Activated CD8-positive, alpha-beta memory T cell treated with anti-CD3 and anti-CD28 coated beads for 1 hour (primary cell): ENCODE results near the gene FAM151A.

Experiments
- DNase-seq, 2 donors: peaks; one replicate each; pipeline ENCODE4 v3.0.0-alpha.2; 2020; ENCODE audit warnings: low read depth in 1 of 2; ENCODE audit errors: extremely low read depth in 1 of 2

FAM151A gene

DNA sequence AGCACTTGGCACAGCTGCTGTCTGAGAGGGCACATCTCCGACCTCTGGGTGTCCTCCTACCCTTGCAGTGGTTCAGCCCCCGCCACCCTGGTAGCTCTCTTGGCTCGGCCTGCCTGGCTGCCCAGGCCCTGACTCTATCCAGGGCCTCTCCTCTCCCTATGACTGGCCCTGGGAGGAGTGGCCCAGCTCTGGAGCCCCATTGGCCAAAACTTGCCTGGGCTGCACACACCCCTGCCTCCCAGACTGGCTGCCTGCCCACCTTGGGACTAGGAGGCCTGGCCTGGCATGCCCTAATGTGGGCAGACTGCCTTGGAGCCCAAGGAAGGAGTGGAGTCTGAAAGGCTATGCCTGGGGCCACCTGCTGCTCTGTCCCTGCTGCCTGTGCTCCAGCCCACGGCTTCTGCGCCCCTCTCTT is 41.7 kb downstream of the FAM151A start:
- no peak for DNase-seq

DNA sequence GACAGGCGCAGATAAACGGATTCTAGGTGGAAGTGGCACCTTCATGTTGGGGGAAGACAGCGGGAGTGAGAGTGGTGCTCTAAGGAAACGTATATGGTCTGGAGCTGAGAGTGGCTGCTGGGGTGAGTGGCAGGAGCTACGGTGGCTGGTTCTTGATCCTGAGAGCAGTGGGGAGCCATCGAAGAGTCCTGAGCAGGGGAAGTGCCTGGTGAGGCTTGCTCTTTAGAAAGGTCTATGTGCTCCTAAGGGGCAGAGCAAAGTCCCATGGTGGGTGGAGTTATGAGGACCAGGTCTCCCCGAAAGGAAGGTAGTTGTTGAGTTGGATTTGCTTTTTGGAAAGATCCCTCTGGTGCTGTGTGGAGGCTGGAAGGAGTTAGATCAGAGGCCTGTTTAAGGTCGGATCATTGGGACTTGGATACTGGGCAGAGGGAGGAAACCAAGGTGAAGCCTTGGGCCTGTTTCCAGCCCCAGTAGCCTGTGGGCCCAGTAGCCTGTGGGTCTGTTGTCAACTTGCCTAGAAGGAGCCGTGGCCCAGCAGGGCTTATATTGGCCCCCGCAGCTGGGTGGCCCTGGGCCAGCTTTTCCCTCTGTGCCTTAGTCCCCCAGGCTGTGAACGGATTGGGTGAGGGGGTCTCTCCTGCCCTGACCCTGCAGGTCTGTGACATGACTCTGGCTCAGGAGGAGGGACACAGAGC is 42.3 kb downstream of the FAM151A start:
- DNase-seq: no peak

DNA sequence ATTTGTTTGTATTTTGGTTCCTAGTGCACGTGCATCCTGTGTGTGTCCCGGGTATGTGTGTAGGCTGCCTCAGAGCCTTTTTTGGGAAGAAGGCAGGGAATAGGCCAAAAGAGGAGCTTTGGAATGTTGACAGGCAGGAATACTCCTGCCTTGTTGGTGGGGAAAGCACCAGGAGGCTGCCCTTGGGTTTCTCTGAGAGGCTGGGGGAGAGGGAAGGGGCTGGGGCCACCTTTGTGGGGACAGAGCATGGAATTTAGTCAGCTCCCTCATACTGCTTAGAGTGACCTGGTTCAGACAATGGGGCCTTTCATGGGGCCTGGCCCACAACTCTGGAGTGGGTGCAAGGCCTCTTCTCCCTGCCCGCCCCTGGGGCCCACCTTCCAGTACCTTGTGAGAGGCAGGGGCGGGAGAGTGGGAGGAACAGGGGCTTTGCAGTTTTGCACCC is 44.0 kb downstream of the FAM151A start:
- DNase-seq: no peak

DNA sequence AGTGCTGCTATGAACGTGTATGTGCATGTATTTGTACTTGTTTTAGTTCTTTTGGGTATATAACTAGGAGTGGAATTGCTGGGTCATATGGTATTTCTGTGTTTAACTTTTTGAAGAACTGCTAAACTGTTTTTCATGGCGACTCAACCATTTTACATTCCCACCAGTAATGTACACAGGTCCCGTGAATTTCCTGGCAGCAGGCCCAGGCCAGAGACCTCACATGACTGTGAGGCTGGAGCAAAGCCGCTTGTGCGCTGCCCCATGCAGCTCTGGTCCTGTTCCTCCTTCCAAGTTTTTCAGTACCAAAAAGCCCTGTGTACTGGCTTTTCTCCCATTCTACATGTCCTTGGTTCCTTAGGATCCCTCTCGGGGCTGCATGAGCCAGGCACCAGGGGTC is 45.7 kb downstream of the FAM151A start:
- no peak for DNase-seq

DNA sequence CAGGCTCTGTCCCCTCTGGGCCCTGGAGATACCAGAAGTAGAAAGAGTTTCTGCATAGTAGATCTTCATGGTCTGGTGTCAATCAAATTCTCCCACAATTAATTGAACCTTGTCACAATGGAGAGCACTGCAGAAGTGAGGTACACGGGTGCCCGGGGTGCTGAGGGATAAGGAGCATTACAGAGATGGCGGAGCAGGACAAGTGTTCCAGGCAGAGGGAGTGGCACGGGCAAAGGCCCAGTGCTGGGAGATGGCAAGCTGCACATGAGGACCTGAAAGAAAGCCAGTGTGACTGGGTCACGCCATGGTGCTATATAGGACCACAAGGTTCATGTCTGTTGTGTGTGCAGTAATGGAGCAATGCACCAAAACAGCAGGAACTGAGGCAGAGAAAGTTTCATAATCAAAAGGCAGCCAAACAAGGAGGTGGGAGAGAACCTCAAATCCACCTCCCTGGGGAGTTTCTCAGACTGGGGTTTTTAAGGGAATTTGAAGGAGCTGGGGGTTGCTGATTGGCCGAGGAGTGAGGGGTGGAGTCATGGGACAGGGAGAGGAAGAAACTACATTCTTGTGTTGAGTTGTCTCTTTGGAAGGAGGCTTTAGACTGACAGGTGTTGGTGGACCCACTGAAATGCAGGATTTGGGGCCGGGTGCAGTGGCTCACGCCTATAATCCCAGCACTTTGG is 47.6 kb downstream of the FAM151A start:
- DNase-seq: no peak

DNA sequence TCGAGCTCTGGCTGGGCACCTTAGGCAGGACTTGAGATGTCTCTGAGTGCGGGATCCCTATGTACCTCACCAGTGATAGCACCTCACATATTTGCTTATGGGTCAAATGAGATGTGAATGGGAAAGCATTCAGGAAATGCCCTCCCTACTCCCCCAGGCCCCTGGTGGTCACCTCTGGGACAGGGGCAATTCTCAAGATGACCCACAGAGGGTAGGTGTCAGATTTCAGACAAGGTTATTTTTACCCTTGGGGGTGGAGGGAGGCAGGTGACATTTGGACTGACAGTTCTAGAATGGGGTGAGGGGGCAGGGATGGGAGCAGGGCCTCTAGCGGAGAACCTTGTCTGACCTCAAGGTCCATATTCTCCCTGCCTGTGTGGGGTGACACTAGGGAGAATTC is 48.2 kb downstream of the FAM151A start:
- no peak for DNase-seq

DNA sequence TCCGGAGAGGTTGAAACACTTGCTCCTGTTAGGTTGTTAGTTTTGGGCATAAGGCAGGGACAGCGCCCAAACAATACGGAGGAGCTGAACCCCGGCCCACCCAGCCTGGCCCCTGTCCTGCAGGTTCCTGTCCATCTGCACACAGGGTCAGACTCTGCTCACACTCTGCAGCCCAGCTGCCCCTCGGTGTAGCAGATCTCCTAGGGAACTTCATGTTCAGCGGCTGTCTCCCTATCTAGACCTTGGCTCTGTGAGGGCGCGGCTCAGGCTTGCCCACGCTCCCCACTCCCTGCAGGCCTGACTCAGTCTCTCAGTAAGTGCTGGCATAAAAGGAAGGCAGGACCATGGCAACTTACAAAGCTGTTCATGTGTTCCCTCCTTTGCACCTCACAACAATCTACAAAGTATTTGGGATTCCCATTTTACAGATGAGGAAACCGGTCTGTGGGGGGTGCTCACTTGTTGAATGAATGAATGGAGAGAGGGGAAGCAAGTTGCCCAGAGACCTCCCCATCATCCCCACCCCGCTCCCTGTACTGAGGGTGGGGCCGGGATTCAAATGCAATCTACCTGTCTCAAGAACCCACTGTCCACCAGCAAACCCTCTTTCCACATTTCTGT is 49.1 kb downstream of the FAM151A start:
- no peak for DNase-seq

DNA sequence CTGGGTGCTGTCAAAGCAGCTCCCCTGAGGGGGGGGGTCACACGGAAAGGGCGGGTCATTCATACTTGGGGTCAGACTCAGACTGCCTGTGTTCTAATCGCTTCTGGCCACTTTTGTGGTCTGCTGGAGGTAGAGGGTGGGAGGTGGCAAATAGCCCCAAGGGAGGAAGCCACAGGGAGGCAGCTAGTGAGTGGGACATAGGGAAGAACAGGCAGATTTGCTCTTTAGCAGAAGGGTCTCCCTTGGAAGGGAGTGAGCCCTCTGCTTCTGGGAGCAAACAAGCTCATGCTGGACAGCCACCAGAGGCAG is 50.8 kb downstream of the FAM151A start:
- DNase-seq: no peak

DNA sequence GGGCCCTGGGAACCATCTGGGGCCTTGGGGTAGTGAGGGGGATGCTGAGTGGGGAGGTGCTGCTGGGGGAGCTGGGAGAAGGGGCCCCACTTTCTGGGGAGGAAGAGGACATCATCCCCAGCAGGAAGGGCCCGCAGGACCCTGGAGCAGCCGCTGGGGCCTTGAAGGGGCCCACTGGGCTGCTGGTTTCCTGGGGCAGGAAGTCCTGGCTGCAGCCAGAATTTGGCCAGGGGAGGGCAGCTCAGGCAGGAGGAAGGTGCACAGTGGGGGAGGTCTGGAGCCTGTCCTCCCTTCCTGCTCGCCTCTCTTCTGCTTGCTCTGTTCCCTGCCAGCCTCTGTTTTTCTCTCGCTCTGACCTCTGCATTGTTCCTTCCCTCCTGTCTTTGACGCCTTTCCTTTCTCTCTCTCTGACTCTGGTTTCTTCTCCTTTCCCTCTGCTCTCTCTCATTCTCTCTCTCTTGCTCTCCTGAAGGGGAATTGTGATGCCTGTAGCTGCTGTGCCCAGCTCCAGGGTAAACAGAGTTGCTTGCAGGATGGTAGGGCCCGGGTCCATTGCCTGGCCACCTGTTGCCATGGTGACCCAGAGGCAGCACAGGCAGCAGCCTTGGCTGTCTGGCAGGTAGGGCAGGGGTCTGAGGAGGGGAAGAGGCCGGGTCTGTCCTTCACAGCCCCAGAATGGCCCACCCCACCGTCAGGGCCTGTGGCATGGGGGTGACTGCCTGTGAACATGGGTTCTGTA is 51.4 kb downstream of the FAM151A start:
- DNase-seq: no peak

DNA sequence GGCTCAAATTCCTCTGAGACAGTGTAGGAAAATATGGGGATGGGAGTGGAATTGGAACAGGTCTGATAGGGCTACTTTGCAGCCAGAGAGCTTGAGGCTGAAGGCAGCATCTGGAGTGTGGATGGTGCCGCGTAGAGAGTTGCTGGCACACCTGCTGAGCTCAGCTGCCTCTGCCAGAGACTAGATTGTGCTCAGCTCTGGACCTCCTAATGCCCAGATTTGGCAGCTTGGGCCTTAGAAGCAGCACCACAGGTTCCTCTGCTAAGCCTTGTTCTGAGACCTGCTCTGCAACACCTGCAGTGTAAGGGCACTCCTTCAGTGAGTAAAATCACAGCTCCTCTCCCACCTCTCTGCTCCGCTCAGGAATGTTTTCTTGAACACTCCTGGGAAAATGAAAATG is 52.0 kb downstream of the FAM151A start:
- no peak for DNase-seq

DNA sequence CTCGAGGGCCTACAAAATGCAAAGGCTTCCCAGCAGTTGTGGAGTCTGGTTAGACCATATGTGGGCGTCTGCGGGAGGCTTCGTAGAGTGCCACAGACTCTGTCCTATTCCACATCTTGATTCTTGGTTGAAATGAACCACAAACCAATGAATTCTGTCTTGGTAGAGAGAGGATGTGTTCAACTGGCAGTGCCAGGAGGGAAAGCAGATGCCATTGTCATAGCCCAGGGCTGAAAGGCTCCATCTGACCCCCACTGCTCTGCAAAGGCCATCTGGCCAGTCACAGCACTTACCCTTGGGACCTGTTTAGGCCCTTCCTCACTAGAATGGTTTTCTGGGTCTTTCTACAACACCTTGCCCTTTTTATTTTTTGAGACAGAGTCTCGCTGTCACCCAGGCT is 53.2 kb downstream of the FAM151A start:
- no peak for DNase-seq

DNA sequence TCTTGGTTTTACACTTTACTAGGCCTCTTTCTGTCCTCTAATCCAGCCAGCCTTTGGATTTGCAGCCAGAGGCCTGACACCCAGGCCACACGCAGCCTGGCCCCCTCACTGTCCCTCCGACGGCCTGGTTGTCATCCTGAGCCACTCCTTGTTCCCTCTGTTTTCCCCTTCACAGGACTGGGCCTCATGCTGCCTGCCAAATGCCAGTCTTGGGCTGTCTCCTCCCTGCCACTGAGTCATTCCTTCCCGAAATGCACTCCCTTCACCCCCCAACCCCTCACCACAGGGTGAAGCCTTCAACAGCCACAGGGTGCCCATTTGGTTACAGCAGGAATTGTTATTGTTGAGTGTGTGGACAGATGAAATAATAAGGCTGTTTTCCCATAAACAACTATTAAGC is 54.0 kb downstream of the FAM151A start:
- no peak for DNase-seq

DNA sequence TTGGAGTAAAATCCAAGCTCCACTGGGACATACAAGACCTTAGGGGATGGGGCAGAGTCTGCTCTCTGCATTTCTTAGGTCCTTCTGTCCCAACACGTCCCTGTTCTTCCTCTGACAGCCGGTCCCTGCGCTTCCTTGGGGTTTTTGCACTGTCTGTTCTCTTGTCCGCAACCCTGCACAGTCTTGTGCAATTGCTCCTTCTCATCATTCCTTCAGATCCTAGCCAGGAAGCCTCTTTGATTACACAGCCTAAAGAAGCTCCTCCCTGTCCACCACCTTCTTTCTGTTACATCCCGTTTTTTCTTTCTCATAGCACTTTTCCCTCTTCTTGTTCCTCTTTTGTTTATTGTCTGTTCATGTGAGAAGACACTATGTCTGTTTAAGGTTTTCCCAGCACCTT is 55.4 kb downstream of the FAM151A start:
- DNase-seq: no peak

DNA sequence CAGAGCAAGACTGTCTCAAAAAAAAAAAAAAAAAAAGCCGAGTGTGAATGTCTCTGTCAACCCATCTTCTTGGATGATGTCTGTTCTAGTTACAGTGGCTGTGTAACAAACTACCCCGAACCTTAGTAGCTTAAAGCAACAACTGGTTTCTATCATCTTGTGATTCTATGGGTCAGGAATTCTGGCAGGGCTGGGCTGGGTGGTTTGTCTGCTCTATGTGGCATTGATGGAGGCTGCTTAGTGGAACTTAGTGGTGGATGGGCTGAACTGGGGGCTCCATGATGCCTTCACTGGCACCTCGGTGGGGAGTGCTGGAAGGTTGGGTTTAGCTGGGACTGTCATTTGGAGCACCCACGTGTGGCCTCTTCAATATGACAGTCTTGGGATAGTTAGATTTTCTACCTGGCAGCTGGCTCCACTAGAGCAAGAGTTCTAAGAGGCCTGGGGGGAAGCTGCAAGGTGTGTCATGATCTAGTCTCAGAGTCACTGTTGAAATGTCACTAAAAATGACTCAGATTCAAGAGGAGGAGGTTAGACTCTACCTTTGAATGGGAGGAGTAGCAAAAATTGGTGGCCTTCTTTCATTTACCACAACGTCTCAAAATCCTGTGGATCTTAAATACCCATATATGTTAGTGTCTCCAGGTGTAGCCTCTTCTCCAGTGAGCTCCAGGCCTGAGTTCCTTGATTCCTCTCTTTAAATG is 56.7 kb downstream of the FAM151A start:
- no peak for DNase-seq

DNA sequence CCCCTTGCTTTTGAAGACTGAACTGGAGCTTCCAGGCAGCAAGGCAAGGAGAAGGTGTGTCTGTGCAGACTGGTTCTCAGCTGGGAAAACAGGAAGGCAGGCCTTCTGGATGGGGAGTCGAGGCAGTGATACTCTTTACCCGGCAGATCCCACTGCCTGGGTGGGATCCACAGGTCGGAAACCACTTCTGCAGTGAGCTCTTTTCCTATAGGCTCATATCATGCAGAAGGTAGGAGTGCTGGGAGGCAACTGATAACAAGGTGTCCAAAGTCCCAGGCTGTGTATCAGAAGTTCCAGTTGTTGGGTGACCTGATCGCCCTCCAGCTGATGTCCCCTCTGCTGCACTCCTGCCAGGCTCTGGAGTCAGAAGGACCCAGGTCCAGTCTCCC is 58.2 kb downstream of the FAM151A start:
- DNase-seq: no peak

DNA sequence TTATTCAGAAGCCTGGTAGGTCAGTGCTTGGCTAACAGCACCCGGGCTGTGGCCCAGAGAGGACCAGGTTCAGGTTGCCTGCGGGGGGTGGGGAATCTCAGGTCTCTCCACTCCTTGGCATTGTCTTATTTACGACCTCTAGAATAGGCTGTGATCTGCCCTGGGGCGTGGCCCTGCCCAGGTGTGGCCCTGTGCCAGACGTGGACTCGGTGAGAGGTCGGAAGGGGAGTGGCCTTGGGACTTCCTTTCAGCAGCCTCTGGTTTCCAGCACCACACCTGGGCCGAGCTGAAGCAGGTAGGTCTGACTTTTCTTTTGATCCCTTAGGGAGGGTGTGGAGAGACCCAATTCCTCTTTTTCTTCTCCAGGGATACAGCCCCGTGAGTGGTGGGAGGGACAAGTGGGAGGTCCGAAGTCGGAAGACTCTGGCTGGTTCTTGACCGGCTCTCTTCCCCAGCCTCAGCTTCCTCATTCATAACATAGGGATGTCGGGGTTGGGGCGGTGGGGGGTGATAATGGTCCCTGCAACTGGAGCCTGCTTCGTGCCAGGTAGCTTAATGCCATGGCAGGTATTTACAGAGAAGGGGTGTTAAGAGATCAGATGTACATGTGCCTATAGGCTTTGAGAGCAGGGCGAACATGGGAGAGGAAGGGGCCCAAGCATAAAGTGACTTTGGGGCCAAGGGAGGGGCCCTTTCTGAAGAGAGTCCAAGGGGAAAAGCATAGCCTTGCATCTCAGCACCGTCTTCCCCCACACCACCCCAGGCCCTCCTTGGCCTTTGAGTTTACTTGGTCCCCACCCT is 58.8 kb downstream of the FAM151A start:
- no peak for DNase-seq

DNA sequence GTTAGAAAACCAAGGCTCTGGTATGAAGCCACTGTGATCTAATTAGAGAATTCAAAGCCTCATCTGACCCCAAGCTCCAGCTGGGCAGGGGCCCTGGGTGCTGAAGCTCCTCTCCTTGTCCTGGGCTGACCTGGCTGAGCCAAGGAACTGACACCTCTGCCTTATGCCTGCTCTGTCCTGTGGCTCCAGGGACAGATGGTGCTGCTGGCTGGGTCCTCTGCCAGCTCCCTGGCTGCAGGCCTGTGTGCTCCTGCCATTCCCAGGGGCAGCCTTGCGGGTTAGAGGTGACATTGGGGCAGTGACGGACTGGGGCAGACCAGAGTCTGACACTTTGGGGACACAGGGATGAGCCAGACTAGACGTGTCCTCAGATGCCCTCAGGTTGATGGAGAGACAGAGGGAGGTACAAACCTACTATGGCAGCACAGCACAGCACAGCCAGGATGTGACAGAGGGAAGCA is 63.5 kb downstream of the FAM151A start:
- DNase-seq: no peak
